Astrocyte of the hippocampus (primary cell): ENCODE measurements around the gene EIF4G3.
"Not testable (repeated sequence)": the region's sequence is repeated elsewhere in the genome, so short reads cannot be mapped to it uniquely, and the experiment has no call there.

Experiments
- DNase-seq: peaks from one replicate; pipeline ENCODE4 v3.0.0; 2011; ENCODE audit warnings: low read depth, low spot score

The EIF4G3 gene

GRCh38 chr1:20883766-20884165, 292.9 kb downstream of the EIF4G3 start:
- peak; percentile 10 for DNase-seq

- DNase-seq, result no peak
Measured at GRCh38 chr1:20882837-20883236, 293.9 kb downstream of the EIF4G3 start.

- no peak for DNase-seq
Measured at GRCh38 chr1:20878799-20879198, 297.9 kb downstream of the EIF4G3 start.

- DNase-seq, result no peak
Measured at GRCh38 chr1:20875198-20875973, 301.3 kb downstream of the EIF4G3 start.

- no peak for DNase-seq
Measured at GRCh38 chr1:20873311-20873710, 303.4 kb downstream of the EIF4G3 start.

DNA sequence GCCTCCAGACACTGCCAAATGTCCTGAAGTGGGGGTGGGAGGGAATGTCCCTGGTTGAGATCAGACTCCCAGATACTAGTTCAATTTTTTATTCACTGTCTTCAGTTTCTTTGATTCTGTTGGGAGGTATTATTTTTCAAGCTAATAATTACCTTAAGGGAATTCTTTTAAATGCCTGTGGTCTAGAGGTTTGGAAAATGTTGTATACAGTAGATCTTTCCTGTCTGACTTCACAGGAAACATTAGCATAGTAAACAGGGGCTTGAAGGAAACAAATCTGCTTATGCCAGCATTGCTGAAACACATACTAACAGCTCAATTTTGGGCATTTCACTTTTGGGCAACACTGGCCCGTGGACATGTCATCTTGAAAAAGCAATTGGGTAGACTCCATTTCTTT, 305.3 kb downstream of the EIF4G3 start:
- DNase-seq, result peak; percentile 56

DNA sequence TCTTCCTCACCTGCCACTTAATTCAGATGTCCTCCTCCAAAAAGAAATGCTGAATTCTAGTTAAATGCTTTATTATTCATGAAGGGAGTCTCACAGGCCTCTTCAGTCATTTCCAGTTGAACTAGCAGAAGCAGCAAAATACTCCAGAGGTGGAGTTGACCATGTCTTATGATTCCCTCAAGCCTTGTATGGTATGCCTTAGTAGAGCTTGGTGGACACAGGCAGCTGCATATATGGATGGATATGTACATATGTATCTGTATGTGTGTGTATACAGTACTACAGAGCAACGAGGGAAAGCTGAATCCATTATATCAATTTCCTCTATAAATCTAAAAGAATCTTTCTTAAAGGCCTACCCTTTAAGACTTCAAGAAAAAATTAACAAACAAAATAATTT, 306.0 kb downstream of the EIF4G3 start:
- no peak for DNase-seq

GRCh38 chr1:20868263-20868662, 308.4 kb downstream of the EIF4G3 start:
- DNase-seq, result no peak

DNA sequence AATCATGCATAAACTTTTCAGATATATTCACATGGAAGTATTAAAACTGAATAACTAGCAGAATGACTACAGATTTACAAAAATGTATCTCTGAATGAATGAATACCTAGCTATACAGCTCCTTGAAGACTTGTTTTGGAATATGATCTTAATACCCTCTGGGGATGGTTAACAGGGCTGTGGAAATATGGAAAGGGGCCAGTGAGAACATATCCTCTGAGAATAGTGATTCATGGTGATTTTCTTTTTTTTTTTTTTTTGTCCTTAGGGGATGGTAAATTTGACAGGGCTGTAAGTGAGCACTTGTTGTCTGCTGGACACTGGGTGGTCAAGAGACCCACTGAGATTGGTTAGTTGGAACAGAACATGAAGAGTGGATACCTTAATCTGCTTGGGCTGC, 308.9 kb downstream of the EIF4G3 start:
- DNase-seq, result no peak

DNA sequence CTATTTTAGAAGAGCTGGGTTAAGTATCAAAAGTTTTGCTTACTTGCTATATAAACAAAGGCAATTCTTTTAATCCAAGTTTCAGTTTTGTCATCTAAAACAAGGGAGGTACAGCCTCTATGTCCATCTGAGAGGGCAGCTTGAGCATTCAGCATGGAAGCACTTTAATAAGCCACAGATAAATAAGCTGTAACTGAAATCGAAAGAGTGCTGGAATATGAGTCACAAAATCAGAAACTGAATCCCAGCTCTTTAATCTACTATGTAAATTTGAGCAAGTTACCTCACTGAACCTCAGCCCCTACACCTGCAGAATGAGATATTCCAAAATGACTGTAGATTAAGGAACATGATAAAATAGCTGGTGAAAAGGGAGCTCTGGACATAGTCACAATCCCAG, 309.6 kb downstream of the EIF4G3 start:
- no peak for DNase-seq

DNA sequence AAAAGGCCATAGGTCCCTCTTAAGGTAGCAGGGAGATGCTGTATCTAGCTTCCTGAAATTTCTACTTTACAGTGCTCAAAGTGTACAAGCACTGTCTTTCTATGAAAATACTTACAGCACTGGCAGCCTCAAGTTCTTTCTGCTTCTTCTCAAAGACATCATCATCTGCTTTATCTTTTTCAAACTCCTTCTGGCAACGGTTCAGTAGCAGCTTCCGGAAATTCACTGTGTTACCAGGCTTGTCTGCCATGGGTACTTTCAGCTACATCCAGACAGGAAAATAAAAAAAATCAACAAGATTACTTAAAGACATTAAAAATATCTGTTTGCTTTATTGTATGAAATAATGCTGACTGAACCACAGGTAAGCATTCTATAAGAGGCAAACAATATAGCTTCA, 311.7 kb downstream of the EIF4G3 start:
- no peak for DNase-seq

DNA sequence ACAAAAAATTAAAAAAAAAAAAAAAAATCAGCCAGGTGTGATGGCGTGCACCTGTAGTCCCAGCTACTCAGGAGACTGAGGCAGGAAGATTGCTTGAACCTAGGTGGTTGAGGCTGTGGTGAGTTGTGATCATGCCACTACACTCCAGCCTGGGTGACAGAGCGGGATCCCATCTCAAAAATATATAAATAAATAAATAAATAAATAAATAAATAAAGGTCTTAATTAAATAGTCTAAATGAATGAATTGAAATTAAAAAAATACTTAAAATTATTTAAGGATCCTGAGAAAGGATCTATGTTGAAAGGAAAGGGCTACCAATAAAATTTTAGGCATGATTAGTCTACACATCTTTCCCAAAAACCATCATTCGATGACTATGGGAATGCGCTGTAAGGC, 322.2 kb downstream of the EIF4G3 start:
- DNase-seq, result no peak

DNA sequence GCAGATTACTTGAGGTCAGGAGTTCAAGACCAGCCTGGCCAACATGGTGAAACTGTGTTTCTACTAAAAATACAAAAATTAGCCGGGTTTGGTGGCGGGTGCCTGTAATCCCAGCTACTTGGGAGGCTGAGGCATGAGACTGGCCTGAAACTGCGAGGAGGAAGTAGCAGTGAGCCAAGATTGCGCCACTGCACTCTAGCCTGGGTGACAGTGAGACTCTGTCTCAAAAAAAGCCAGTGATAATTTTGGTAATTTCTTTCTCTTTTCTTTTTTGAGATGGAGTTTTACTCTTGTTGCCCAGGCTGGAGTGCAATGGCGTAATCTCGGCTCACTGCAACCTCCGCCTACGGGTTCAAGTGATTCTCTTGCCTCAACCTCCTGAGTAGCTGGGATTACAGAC, 324.9 kb downstream of the EIF4G3 start:
- DNase-seq, result not testable (repeated sequence)

DNA sequence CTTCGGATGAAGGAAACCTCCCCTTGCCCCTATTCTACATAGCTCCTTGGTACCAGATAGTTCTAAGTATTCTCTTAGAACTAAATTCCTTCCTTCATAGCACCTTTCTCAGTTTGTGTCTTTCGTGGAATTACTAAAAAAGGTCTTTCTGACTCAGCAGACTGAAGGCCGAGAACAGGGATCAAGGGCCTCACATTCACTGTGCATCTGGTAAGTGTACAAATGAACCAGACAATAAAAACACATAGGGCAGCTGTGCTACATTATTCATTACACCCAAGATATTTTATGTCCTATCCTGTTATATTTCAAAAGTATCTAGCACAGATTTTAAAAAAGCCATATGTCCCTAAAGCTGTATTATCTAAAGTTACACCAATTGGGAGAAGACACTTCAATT, 326.7 kb downstream of the EIF4G3 start:
- DNase-seq, result no peak

GRCh38 chr1:20849100-20849499, 327.6 kb downstream of the EIF4G3 start:
- DNase-seq, result no peak

DNA sequence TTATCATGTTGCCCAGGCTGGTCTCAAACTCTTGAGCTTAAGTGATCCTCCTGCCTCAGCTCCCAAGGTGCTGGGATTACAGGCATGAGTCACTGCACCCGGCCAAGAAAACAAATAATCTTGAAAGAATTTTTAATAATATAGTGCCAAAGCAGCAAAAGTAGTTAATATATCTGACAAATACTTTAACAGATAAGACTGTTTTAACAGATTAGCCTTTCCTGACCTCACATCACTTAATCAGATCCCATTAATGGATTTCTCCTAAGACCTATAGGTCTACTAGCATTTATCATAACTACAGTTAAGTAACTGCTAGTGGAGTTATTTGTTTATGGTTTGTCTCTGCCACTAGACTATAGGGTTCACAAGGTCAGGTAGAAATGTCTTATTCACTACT, 328.5 kb downstream of the EIF4G3 start:
- no peak for DNase-seq

DNA sequence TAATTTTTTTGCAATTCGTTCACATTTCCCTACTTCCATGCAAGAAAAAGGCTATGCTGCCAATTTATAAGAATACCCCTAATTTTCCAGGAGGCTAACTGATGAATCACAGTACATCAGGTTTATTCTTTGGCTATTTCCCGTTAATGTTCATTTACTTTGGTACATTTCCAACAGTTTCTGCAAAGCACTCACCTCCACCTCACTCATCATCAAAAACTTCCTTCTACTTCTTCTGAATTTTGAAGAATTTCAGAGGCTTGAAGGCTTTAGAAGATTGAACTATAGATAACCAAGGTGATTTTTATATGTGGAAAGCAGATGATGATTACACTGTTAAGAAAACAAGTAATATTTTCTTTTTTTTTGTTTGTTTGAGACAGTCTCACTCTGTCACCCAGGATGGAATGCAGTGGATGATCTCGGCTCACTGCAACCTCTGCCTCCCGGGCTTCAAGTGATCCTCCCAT, 329.1 kb downstream of the EIF4G3 start:
- DNase-seq, result peak; percentile 80

- DNase-seq, result no peak
Measured at GRCh38 chr1:20846461-20847374, 330.0 kb downstream of the EIF4G3 start.

DNA sequence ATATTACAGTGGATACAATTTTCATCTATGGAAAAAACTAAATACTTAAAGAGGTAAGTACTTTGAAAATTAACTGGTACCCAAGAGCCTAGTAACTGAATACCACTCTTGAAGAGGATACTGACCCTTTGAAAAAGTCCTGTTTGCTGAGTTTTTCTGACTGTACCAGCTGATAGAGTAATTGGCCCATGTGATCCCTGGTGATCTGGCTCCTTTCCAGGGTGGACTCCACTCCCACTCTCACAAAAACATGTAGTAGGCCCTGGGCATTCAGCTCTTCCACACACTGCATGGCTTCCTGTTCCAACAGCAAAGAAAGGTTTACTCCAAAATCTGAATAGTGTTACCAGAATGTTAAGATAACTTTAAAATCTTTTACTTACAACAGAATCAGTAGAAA, 336.0 kb downstream of the EIF4G3 start:
- DNase-seq, result no peak

GRCh38 chr1:20837554-20838192, 339.0 kb downstream of the EIF4G3 start:
- no peak for DNase-seq

GRCh38 chr1:20836230-20836629, 340.5 kb downstream of the EIF4G3 start:
- DNase-seq, result no peak

DNA sequence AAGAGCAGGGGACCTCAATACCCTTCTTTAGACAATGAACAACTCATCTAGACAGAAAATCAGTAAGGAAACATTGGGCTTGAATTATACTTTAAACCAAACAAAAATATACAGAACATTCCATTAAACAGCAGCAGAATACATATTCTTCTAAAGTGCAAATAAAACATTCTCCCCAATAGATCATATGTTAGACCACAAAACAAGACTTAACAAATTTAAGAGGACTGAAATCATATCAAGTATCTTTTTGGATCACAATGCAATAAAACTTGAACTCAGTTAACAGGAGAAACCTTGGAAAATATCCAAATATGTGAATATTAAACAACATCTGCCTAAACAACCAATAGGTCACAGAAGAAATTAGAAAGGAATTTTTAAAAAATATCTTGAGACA, 341.9 kb downstream of the EIF4G3 start:
- no peak for DNase-seq
